ENCODE measurements around the gene GAS6.

Gene GAS6

GRCh38 chr13:113887700-113888201 lies 23.9 kb upstream of the GAS6 start:
- DNase-seq = no peak

GRCh38 chr13:113886561-113887112 lies 22.8 kb upstream of the GAS6 start:
- no peak for DNase-seq

- DNase-seq = no peak
These were observed 20.9 kb upstream of the GAS6 start for GRCh38 chr13:113884821-113885220.

DNA sequence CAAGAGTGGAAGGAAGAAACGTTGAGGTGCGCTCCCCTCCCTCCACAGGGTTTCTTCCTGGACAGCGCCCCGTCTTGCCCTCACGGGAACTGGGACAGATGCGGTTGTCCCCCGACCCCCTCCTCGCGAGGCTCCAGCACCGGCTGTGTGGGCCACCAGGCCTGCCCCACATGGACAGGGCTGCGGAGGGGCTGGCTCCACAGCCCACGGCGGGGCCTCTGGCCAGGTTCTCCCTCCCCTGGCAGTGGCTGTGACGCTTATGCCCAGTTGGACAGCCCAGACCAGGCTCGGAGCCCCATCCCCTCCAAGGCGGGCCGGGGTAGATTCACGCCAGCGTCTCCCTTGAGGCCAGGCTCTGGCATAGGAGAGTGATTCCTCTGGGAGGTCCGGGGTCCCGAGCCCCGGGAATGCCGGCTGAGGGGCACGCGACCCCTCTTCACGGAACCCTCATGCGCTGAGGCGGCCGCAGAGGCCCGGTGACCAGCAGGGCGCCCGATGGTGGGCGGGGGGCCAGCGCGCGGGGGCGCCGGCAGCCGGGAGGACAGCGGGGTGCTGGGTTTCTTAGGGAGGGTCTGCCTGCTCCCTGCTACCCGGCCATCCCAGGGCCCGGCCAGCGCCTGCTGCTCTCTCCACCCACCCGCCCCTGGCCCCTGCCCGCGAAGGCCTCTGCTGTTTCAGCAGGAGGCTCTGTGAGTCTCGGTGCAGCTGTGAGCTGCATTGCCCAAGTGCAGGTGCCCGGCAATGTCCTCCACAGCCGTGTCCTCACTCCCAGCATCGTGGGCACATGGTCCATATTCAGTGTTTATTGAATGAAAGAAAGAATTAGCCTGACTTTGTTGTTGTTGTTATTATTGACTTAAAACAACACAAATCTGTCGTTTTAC lies 20.3 kb upstream of the GAS6 start:
- no peak for DNase-seq

DNA sequence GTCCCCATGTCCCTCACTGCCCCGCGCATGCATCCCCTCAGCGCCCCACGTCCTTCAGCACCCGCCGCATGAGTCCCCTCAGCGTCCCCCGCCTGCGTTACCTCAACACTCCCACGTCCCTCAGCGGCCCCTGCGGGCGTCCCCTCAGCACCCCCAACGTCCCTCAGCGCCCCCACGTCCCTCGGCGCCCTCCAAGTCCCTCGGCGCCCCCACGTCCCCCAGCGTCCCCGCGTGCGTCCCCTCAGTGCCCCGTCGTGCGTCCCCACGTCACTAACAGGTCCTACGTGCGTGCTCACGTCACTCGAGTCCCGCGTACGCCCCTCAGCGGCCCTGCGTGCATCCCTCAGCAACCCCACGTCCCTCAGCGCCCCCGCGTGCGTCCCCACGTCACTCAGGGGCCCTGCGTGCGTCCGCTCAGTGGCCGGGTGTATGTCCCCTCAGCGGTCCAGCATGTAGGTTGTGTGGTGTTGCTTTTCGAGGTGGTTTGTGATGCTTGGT lies 19.5 kb upstream of the GAS6 start:
- DNase-seq = no peak

DNA sequence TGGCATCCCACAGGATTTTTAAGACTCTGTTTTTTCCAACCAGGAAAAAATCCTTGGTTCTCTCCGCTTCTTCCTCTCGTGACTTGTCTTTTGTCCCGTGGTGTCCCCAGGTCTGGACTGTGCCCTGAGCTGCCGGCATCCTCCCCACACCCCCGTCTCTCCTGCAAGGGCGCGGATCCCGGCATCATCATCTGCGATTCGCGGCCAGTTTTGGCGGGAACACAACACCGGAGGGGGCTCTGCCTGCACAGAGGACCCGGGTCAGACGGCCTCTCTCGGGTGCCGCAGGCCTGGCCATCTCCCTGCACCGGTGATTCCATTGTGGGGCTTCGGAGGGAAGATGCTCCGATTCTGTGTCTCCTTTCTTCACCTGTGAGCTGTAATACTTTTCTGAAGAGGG lies 18.8 kb upstream of the GAS6 start:
- DNase-seq = no peak

- DNase-seq = no peak
These were observed 18.4 kb upstream of the GAS6 start for GRCh38 chr13:113882267-113882630.

- DNase-seq = no peak
These were observed 17.9 kb upstream of the GAS6 start for GRCh38 chr13:113881614-113882266.

- no peak for DNase-seq
These were observed 17.1 kb upstream of the GAS6 start for GRCh38 chr13:113880651-113881611.

DNA sequence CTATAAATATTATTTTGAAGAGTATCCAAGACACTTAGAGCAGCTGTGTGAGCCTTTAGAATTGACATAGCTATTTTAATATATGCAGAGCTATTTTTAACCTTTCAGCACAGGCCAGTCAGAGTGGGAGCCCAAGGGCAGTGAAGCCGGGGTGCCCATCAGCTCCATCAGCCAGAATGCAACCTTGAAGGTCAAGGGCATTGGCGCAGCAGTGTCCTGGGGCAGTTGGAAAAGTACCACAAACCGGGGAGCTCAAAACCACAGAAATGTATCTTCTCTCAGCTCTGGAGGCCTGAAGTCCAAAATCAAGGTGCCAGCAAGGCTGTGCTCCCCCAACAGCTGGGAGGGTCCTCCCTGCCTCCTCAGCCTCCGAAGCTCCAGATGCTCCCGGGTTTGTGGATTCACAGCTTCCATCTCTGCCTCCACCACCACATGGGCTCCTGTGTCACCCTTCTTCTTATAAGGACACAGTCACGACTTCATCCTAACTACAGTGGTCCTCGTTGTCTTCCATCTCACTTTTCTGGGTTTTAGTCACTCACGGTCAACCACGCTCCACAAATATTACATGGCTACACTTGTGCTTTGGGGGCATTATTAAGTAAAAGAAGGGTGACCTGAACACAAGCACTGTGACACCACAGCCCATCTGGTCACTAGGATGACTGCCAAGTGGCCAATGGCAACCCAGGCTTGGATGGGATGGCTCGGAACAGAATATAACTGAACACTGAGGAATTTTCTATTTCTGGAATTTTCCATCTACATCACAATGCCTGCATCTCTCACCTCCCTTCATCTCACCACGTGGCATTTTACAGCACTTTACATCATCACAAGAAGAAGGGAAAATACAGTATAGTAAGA lies 15.9 kb upstream of the GAS6 start:
- DNase-seq = no peak

DNA sequence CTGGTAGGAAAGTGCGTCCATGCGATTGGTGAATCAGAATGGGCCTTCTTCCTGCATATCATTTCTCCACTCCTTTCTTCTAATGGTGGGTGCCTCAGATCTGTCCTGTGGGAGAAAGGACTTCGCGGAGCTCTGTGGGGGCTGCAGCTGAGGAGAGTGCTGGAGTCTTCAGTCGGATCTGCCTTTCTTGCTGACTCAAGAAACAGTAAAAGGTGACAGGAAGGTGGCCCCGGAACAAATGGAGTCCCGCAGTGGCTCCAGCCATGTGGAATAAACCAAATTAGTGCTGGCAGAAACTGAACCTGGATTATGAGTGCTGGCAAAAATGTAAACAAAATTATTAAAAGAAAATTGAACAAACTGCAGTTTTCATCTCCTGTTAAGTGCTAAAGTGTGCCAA lies 15.1 kb upstream of the GAS6 start:
- no peak for DNase-seq

DNA sequence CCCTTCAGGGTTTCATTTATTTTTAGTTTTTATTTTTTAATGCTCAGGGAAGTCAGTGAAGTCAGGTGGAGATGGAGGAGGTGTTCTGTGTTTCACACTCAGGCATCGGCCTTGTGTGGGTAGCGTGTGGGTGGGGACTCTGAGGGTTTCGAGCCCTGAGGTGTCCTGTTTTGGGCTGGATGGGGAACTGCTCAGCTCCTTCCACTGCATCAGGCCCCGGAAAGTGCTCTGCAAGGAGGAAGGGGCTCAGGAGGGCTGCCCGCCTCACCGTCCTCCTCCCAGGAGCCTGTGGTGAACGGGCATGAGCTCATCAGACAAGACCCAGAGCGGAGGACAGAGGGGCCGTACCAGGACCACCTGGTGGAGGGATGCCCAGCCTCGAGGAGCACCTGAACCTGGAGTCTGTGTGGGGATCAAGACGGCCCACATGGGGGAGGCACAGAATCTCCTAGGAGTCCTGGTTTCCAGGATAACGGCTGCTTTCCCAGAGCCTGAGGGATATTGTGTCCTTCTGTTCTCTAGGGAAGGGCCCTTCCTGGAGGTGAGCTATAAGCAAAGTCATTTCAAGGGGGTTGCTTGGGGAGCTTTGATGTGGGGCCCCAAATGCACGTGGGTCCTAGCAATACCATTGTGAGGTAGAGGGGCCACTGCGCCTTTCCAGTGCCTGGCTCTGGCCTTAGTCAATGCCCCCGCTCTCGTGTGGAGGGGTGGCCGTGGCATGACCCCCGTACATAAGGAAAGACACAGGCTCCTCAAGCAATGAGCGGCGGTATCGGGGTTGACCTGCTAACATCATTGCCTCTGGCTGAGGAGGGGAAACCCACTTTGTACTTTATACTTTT lies 13.5 kb upstream of the GAS6 start:
- DNase-seq = no peak

GRCh38 chr13:113876346-113877148 lies 12.7 kb upstream of the GAS6 start:
- no peak for DNase-seq

DNA sequence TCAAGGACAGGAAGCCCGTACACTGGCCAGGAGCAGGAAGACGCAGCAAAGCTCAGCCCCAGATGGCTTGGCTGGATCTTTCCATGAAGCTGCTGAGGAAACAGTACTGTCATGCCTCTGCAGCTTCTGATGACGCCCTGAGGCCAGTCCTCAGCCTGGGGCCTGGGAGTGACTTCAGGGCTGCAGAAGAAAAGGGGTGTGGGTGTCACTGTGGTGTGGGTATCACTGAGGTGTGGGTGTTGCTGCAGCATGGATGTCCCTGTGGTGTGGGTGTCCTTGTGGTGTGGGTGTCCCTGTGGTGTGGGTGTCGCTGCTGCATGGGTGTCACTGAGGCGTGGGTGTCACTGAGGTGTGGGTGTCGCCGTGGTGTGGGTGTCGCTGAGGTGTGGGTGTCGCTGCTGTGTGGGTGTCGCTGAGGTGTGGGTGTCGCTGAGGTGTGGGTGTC lies 12.0 kb upstream of the GAS6 start:
- DNase-seq = no peak

- no peak for DNase-seq
These were observed 11.5 kb upstream of the GAS6 start for GRCh38 chr13:113875429-113875815.

DNA sequence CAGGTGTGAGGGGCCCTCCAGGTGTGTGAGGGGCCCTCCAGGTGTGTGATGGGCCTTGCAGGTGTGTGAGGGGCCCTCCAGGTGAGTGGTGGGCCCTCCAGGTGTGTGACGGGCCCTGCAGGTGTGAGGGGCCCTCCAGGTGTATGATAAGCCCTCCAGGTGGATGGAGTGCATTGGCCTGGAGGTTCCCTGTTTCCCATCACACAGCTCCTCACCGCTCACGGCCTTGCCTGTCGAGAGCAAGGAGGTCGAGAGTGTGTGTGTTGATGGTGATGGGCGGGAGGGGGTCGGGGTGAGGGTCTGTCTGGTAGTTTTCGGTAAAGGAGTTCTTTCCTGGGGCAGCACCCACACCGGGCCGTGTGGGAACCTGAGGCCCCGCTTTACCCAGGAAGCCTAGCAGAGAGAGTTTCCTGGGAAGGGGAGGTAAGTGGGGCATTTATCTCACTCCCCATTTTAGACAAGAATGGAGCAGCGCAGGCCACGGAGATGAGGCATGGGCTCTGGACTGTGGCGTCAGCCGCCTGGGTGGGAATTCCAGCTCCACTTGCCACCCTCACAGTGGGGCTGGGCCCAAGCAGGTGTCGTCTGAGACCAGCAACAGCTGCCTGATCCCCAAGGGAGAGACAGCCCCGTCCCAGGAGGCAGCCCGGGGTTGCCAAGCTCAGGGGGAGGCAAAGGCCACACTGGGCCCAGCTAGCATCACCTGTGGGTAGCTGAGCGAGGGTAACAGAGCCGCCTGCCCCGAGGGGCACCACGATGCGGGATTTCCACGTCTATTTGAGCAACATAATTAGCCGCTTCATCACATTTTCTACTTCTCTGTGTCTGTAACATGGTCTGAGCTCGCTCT lies 10.9 kb upstream of the GAS6 start:
- DNase-seq = no peak

DNA sequence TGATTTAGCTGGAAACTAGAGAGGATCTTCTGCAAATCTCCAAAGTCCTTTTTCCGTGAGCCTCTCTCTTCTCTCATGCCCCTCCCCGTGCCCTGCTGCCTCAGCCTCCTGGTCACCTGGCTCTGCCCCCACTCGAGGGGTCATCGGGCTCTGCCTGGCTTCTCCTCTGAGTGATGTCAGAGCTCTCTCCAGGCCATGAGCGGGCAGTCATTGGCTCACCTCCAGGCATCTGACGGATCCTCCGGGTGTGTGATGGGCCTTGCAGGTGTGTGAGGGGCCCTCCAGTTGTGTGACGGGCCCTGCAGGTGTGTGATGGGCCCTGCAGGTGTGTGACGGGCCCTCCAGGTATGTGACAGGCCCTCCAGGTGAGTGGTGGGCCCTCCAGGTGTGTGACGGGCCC lies 10.3 kb upstream of the GAS6 start:
- no peak for DNase-seq

DNA sequence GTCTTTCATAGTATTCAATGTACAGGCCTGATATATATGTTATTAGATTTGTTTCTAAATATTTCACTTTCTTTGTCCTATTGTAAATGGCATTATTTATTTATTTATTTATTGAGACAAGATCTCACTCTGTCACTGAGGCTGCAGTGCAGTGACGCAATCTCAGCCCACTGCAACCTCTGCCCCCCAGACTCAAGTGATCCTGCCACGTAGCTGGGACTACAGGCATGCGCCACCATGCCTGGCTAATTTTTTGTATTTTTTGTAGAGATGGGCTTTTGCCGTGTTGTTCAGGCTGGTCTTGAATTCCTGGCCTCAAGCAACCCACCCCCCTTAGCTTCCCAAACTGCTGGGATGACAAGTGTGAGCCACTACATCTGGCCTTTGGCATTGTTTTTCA lies 5.4 kb upstream of the GAS6 start:
- no peak for DNase-seq

Data from fibroblast of skin of scalp (primary cell).